Tibial nerve (tissue), 4 donors: ENCODE data around the gene LDAH. TPM values are rescaled to one million over a fixed set of nuclear protein-coding genes. Genes with fewer than 3 reads are reported as not detected.
A peak's percentile ranks its signal among the peaks of the same experiment; 100 is the strongest.

Experiments used
- DNase-seq, 2 donors: peaks; one replicate each; pipeline ENCODE4 v3.0.0-alpha.2; 2019; ENCODE audit warnings: low spot score in 2 of 2
- H3K27ac ChIP-seq, 4 donors: fragments of 200-600 bp; sonication (generic) in 3 of 4; one replicate each; pipeline ENCODE4 v1.5.1; 2017 to 2019; ENCODE audit warnings: mild to moderate bottlenecking in 1 of 4
- H3K27me3 ChIP-seq, 2 donors: fragments of 200-600 bp; sonication (generic) in 1 of 2; one replicate each; pipeline versions ENCODE4 v1.5.1 to v1.6.0; 2017 to 2019
- H3K36me3 ChIP-seq, 3 donors: fragments of 200-600 bp; sonication (generic); one replicate each; pipeline ENCODE4 v1.5.1; 2018 to 2019
- H3K4me1 ChIP-seq, 4 donors: fragments of 200-600 bp; sonication (generic) in 3 of 4; one replicate each; pipeline ENCODE4 v1.5.1; 2017 to 2019
- H3K4me3 ChIP-seq, 4 donors: fragments of 200-600 bp; sonication (generic) in 3 of 4; one replicate each; pipeline ENCODE4 v1.5.1; 2017 to 2019; ENCODE audit warnings: mild to moderate bottlenecking in 1 of 4, moderate library complexity in 1 of 4
- H3K9me3 ChIP-seq, 4 donors: fragments of 200-600 bp; sonication (generic) in 3 of 4; one replicate each; pipeline ENCODE4 v1.5.1; 2017 to 2019
- EP300 ChIP-seq, 2 donors: sonication (generic); formaldehyde crosslinking; IDR thresholded peaks; one replicate each; pipeline ENCODE4 v1.6.1; 2017; ENCODE audit warnings: antibody characterized with exemption in 2 of 2, mild to moderate bottlenecking in 1 of 2
- POLR2A ChIP-seq, 2 donors: fragments of 450-650 bp; IDR thresholded peaks; one replicate each; pipeline ENCODE4 v1.6.1; 2017; ENCODE audit warnings: antibody characterized with exemption in 2 of 2, mild to moderate bottlenecking in 2 of 2, moderate library complexity in 2 of 2
- WGBS, 2 donors: methylation state at CpG; one replicate each; pipeline ENCODE4 v1.1.5; 2018; 5-methylcytosine and 5-hydroxymethylcytosine counted together
- total RNA-seq, 4 donors: library from RNA; depleted of rRNA; stranded (reverse); fragments of >200 nt; gene quantifications; one replicate each; pipeline ENCODE4 v1.1.0, GENCODE V29; 2016
- TF ChIP-seq, protein P1 (sequence below), 5 experiments: fragments of 200-600 bp in 3 of 5; fragments of 450-650 bp in 2 of 5; sonication (generic) in 3 of 5; IDR thresholded peaks; one replicate each; pipeline ENCODE4 v1.5.1; 2016 to 2019; ENCODE audit warnings: antibody characterized with exemption in 5 of 5, mild to moderate bottlenecking in 3 of 5, moderate library complexity in 2 of 5

The LDAH gene
- total RNA-seq, 4 donors from 2014 or later = 13.4 to 27.1 (median 15.7) TPM

DNA sequence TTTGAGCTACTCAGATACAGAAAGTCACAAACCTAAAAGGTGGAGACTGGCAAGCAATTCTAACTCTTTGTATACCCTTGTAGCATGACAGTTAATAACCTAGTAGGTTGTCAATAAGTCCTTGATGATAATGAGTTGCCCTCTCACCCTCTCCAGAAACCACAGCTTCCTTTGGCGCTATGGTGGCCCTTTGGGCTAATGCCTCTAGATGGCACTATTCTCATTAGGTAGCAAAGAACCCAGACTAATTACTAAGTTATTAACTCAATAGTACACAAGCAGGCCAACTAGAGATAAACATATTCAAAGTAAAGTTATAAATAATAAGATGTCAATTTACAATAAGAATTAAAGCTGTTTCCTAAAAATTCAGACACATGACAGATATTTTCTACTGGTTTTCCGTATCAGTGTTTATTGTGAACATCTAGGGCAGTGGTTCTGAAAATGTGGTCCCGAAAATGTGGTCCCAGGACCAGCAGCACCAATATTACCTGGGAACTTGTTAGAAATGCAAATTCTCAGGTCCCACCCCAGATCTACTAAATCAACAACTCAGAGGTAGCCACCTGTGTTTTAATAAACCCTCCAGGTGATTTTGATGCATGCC, 41.1 kb downstream of the LDAH start:
- TF ChIP-seq, protein P1, sequence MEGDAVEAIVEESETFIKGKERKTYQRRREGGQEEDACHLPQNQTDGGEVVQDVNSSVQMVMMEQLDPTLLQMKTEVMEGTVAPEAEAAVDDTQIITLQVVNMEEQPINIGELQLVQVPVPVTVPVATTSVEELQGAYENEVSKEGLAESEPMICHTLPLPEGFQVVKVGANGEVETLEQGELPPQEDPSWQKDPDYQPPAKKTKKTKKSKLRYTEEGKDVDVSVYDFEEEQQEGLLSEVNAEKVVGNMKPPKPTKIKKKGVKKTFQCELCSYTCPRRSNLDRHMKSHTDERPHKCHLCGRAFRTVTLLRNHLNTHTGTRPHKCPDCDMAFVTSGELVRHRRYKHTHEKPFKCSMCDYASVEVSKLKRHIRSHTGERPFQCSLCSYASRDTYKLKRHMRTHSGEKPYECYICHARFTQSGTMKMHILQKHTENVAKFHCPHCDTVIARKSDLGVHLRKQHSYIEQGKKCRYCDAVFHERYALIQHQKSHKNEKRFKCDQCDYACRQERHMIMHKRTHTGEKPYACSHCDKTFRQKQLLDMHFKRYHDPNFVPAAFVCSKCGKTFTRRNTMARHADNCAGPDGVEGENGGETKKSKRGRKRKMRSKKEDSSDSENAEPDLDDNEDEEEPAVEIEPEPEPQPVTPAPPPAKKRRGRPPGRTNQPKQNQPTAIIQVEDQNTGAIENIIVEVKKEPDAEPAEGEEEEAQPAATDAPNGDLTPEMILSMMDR (IDR thresholded peaks at IDR 0.05) = peak in 4 of 5 experiments; percentile 12 to 23 (median 21)
- no peak for TF ChIP-seq POLR2A (IDR thresholded peaks at IDR 0.05)
- Histone ChIP-seq H3K27ac (no peak overlapping the region), H3K27me3 (no peaks in the 10 kb centered on the region), H3K36me3 (peaks cover 0 to 22% (median 0%) of the 10 kb centered on the region in 3 donors), H3K4me3 (no peak overlapping the region), H3K9me3 (no peaks in the 10 kb centered on the region), H3K4me1 (no peaks in the 10 kb centered on the region)
- 75 to 85% methylated on average over 3 of the region's 3 CpGs for WGBS, 2 donors
- DNase-seq = no peak

DNA sequence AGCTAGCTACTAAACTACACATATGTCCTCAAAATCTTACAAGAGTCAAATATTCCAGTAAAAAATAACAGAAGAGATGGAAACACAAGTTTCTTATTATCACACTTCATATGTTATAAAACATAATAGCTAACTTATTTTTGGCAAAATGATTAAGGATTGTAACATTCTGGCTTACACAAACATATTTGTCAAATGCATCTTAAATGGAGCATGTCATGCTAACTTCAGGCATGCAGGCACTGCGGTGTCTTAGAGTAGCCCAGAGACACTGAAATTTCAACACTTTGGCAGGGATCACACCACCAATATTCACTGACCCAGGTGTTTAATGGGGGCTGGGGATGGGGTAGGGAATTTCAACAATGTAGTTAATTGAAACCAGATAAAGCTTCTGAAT, 51.6 kb downstream of the LDAH start:
- H3K4me3 ChIP-seq = no peak overlapping the region
- H3K27ac ChIP-seq = no peak overlapping the region
- peaks cover 0 to 5% (median 0%) of the 10 kb centered on the region in 4 donors for H3K9me3 ChIP-seq
- 69 to 76% methylated on average over 1 of the region's 1 CpG for WGBS, 2 donors
- H3K4me1 ChIP-seq = no peaks in the 10 kb centered on the region
- TF ChIP-seq EP300 (IDR thresholded peaks at IDR 0.05) (no peak), POLR2A (IDR thresholded peaks at IDR 0.05) (no peak)
- TF ChIP-seq, protein P1 (IDR thresholded peaks at IDR 0.05) = no peak
- peaks cover 0 to 53% (median 0%) of the 10 kb centered on the region in 3 donors for H3K36me3 ChIP-seq
- H3K27me3 ChIP-seq = no peaks in the 10 kb centered on the region
- DNase-seq = no peak

DNA sequence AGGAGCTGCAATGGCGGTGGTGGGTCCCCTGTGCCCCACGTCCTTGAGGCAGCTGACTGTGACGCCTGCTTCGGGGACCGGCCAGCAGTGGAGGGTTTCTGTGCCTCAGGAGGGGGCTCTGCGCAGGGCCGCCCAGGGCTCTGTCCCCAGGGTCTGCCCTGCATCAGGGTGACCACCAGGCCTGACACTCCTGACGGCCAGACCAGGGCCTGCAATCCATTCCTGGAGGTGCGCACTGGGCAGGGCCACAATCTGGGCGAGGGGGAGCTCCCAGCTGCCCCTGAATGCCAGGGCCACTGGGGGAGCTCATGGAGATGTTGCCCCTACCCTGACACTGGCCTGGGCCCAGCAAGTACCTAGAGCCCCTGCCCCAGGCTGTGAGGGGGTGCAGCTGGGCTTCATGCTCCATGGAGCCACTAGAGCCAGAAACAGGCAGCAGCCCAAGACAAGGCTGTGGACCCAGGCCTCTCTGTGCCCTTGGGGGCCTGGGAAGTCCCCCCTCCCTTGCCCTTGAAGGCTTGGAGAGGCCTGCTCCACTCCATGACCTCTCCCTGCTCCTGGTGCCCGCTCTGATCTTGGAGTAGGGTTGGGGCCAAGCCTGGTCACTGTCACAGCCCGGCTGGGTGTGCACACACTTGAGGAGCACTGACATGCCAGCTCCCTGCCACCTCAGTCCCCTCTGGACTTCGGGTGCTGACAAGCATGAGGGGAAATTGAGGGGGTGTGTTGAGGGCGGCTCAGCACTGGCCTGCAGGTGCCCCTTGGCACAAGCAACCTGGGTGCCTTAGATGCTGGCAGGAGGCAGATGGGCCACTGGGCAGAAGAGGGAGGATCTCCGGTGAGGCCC, 55.9 kb downstream of the LDAH start:
- Histone ChIP-seq H3K27ac (no peak overlapping the region), H3K4me1 (peaks cover 0 to 5% (median 0%) of the 10 kb centered on the region in 4 donors), H3K36me3 (peaks cover 0 to 28% (median 0%) of the 10 kb centered on the region in 3 donors), H3K4me3 (no peak overlapping the region), H3K9me3 (peaks cover 0 to 5% (median 0%) of the 10 kb centered on the region in 4 donors), H3K27me3 (no peaks in the 10 kb centered on the region)
- TF ChIP-seq, protein P1 (IDR thresholded peaks at IDR 0.05) = no peak
- no peak for TF ChIP-seq POLR2A (IDR thresholded peaks at IDR 0.05)
- no peak for TF ChIP-seq EP300 (IDR thresholded peaks at IDR 0.05)
- no peak for DNase-seq
- 94 to 100% methylated on average over 10 to 14 of the region's 15 CpGs for WGBS, 2 donors

DNA sequence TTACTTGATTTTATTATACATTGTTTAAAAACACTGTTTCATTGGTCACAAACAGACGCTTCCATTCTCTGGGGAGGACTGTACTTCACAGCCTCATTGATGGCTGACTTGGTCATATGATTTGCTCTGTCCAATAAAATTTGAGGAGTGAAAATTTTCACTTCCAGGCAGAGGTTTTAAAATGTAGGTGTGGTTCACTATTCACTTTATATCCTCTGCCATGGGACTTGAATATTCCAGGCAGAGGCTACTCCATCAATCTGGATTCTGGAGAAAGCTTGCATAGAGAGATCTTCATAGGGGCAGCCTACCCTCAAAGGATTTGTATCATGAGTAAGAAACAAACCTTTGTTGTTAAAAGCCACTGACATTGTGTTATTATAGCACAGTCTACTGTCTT, 56.7 kb downstream of the LDAH start:
- peaks cover 0 to 5% (median 0%) of the 10 kb centered on the region in 4 donors for H3K9me3 ChIP-seq
- TF ChIP-seq, protein P1 (IDR thresholded peaks at IDR 0.05) = no peak
- TF ChIP-seq POLR2A (IDR thresholded peaks at IDR 0.05) (no peak), EP300 (IDR thresholded peaks at IDR 0.05) (no peak)
- H3K4me3 ChIP-seq = no peak overlapping the region
- no peak for DNase-seq
- 92 to 95% methylated on average over 1 of the region's 1 CpG for WGBS, 2 donors
- peaks cover 0 to 28% (median 0%) of the 10 kb centered on the region in 3 donors for H3K36me3 ChIP-seq
- no peaks in the 10 kb centered on the region for H3K27me3 ChIP-seq
- H3K4me1 ChIP-seq = peaks cover 0 to 5% (median 0%) of the 10 kb centered on the region in 4 donors
- no peak overlapping the region for H3K27ac ChIP-seq
